Gastroesophageal sphincter (tissue), 4 donors: ENCODE data around the gene SPATA16. TPM values are rescaled to one million over a fixed set of nuclear protein-coding genes. Genes with fewer than 3 reads are reported as not detected.

Source experiments
- ATAC-seq: fragments of 150-250 bp; one replicate; pipeline ENCODE4 v1.9.1; 2016; ENCODE audit warnings: mild to moderate bottlenecking, moderate library complexity
- H3K27ac ChIP-seq, 4 donors: fragments of 200-600 bp; sonication (generic) in 3 of 4; 1 replicate in 3 of 4; 2 replicates in 1 of 4; pipeline ENCODE4 v1.5.1; 2016 to 2019
- H3K27me3 ChIP-seq: fragments of 200-600 bp; sonication (generic); one replicate; pipeline ENCODE4 v1.5.1; 2019
- H3K36me3 ChIP-seq, 2 donors: fragments of 200-600 bp; sonication (generic); one replicate each; pipeline ENCODE4 v1.5.1; 2019; ENCODE audit warnings: control low read depth in 1 of 2
- H3K4me1 ChIP-seq, 3 donors: fragments of 200-600 bp; sonication (generic); 1 replicate in 2 of 3; 2 replicates in 1 of 3; pipeline ENCODE4 v1.5.1; 2016 to 2019; ENCODE audit warnings: control low read depth in 2 of 3
- H3K4me3 ChIP-seq, 2 donors: fragments of 200-600 bp; sonication (generic); one replicate each; pipeline ENCODE4 v1.5.1; 2019; ENCODE audit warnings: mild to moderate bottlenecking in 1 of 2, moderate library complexity in 1 of 2
- H3K9me3 ChIP-seq, 3 donors: fragments of 200-600 bp; sonication (generic); one replicate each; pipeline ENCODE4 v1.5.1; 2017 to 2019; ENCODE audit warnings: control low read depth in 2 of 3
- CTCF ChIP-seq, 4 experiments: fragments of 200-600 bp in 2 of 4; fragments of 450-650 bp in 2 of 4; sonication (generic) in 1 of 4; IDR thresholded peaks; one replicate each; pipeline ENCODE4 v1.5.1; 2017 to 2019; ENCODE audit warnings: antibody characterized with exemption in 4 of 4, mild to moderate bottlenecking in 2 of 4, moderate library complexity in 2 of 4
- EP300 ChIP-seq: sonication (generic); formaldehyde crosslinking; IDR thresholded peaks from one replicate; pipeline ENCODE4 v1.6.1; 2017; ENCODE audit warnings: antibody characterized with exemption, mild to moderate bottlenecking
- POLR2A ChIP-seq, 2 donors: fragments of 450-650 bp; IDR thresholded peaks; one replicate each; pipeline ENCODE4 v1.6.1; 2017; ENCODE audit warnings: antibody characterized with exemption in 2 of 2, mild to moderate bottlenecking in 2 of 2, moderate library complexity in 1 of 2
- POLR2AphosphoS5 ChIP-seq: sonication (generic); formaldehyde crosslinking; IDR thresholded peaks from one replicate; pipeline ENCODE4 v1.6.1; 2017; ENCODE audit warnings: antibody characterized with exemption
- WGBS, 2 donors: methylation state at CpG; one replicate each; pipeline ENCODE4 v1.1.5; 2018; ENCODE audit warnings: low coverage in 1 of 2; 5-methylcytosine and 5-hydroxymethylcytosine counted together
- total RNA-seq, 4 donors: library from RNA; depleted of rRNA; stranded (reverse); fragments of >200 nt; gene quantifications; one replicate each; pipeline ENCODE4 v1.1.0, GENCODE V29; 2016

The SPATA16 gene
- total RNA-seq, 4 donors from 2014 or later = not detected

- Histone ChIP-seq H3K9me3 (no peaks in the 10 kb centered on the region), H3K4me3 (no peak overlapping the region), H3K27ac (no peak overlapping the region), H3K36me3 (no peaks in the 10 kb centered on the region), H3K4me1 (no peaks in the 10 kb centered on the region), H3K27me3 (no peaks in the 10 kb centered on the region)
- WGBS, 2 donors = 87% methylated on average over 1 of the region's 1 CpG; no CpG with 5 or more reads in 1 of the 2 donors
- TF ChIP-seq POLR2AphosphoS5 = no peak
- TF ChIP-seq POLR2A (IDR thresholded peaks at IDR 0.05) = no peak
- no peak for TF ChIP-seq CTCF (IDR thresholded peaks at IDR 0.05)
- no peak for TF ChIP-seq EP300
- ATAC-seq = no peak
Observed at GRCh38 chr3:172853005-172853404, 288.0 kb downstream of the SPATA16 start.

GRCh38 chr3:172848910-172849309 lies 292.1 kb downstream of the SPATA16 start:
- 0 to 6% methylated on average over 1 of the region's 1 CpG for WGBS, 2 donors
- no peak overlapping the region for H3K27ac ChIP-seq
- ATAC-seq = no peak
- H3K4me3 ChIP-seq = no peak overlapping the region
- H3K9me3 ChIP-seq = no peaks in the 10 kb centered on the region
- H3K27me3 ChIP-seq = no peaks in the 10 kb centered on the region
- TF ChIP-seq CTCF (IDR thresholded peaks at IDR 0.05) = no peak
- no peak for TF ChIP-seq POLR2A (IDR thresholded peaks at IDR 0.05)
- no peak for TF ChIP-seq POLR2AphosphoS5
- TF ChIP-seq EP300 = no peak
- no peaks in the 10 kb centered on the region for H3K4me1 ChIP-seq
- no peaks in the 10 kb centered on the region for H3K36me3 ChIP-seq

- H3K36me3 ChIP-seq = no peaks in the 10 kb centered on the region
- H3K27ac ChIP-seq = no peak overlapping the region
- H3K9me3 ChIP-seq = no peaks in the 10 kb centered on the region
- no peaks in the 10 kb centered on the region for H3K4me1 ChIP-seq
- no peak for ATAC-seq
- no peak overlapping the region for H3K4me3 ChIP-seq
- TF ChIP-seq EP300 = no peak
- no peak for TF ChIP-seq POLR2AphosphoS5
- H3K27me3 ChIP-seq = no peaks in the 10 kb centered on the region
Observed at GRCh38 chr3:172847292-172847691, 293.7 kb downstream of the SPATA16 start.

- Histone ChIP-seq H3K9me3 (no peaks in the 10 kb centered on the region), H3K4me1 (no peaks in the 10 kb centered on the region), H3K27me3 (no peaks in the 10 kb centered on the region), H3K27ac (no peak overlapping the region), H3K36me3 (no peaks in the 10 kb centered on the region), H3K4me3 (no peak overlapping the region)
- TF ChIP-seq EP300 (no peak), CTCF (IDR thresholded peaks at IDR 0.05) (no peak)
- no peak for ATAC-seq
- WGBS, 2 donors = 79 to 81% methylated on average over 2 of the region's 2 CpGs
Observed at GRCh38 chr3:172846706-172847105, 294.3 kb downstream of the SPATA16 start.

- WGBS, 2 donors = 54% methylated on average over 4 of the region's 4 CpGs; no CpG with 5 or more reads in 1 of the 2 donors
- no peak overlapping the region for H3K27ac ChIP-seq
- H3K4me1 ChIP-seq = no peaks in the 10 kb centered on the region
- no peaks in the 10 kb centered on the region for H3K9me3 ChIP-seq
- no peaks in the 10 kb centered on the region for H3K27me3 ChIP-seq
- TF ChIP-seq EP300 (no peak), CTCF (IDR thresholded peaks at IDR 0.05) (no peak), POLR2AphosphoS5 (no peak), POLR2A (IDR thresholded peaks at IDR 0.05) (no peak)
- no peaks in the 10 kb centered on the region for H3K36me3 ChIP-seq
- ATAC-seq = no peak
- H3K4me3 ChIP-seq = no peak overlapping the region
Observed at GRCh38 chr3:172846103-172846561, 294.9 kb downstream of the SPATA16 start.

GRCh38 chr3:172844428-172844827 lies 296.6 kb downstream of the SPATA16 start:
- Histone ChIP-seq H3K36me3 (no peaks in the 10 kb centered on the region), H3K27ac (no peak overlapping the region), H3K9me3 (no peaks in the 10 kb centered on the region), H3K27me3 (no peaks in the 10 kb centered on the region), H3K4me3 (no peak overlapping the region), H3K4me1 (no peaks in the 10 kb centered on the region)
- TF ChIP-seq POLR2AphosphoS5 = no peak
- no peak for TF ChIP-seq POLR2A (IDR thresholded peaks at IDR 0.05)
- no peak for TF ChIP-seq CTCF (IDR thresholded peaks at IDR 0.05)
- no peak for TF ChIP-seq EP300
- ATAC-seq = no peak
- 69% methylated on average over 3 to 4 of the region's 4 CpGs for WGBS, 2 donors
